ENCODE results near the gene UNC119. TPM values are rescaled to one million over a fixed set of nuclear protein-coding genes. Genes with fewer than 3 reads are reported as not detected.

Gene UNC119
- total RNA-seq, 1 donor from 2014 or later, result 27.7 TPM

GRCh38 chr17:28518578-28518977 lies 33.8 kb downstream of the UNC119 start:
- Mint-ChIP-seq H3K4me3 (ENCODE audit: unreplicated experiment) (no peak overlapping the region), H3K27me3 (ENCODE audit: low read depth, unreplicated experiment) (peaks cover 48% of the 10 kb centered on the region), H3K9me3 (ENCODE audit: unreplicated experiment) (peaks cover 7% of the 10 kb centered on the region), H3K36me3 (ENCODE audit: low read depth, unreplicated experiment) (peaks cover 2% of the 10 kb centered on the region), H3K4me1 (ENCODE audit: low read depth, unreplicated experiment) (no peaks in the 10 kb centered on the region), H3K27ac (ENCODE audit: unreplicated experiment) (no peak overlapping the region)
- H4K20me1 ChIP-seq (ENCODE audit: insufficient read depth, low read length), result no peaks in the 10 kb centered on the region
- H3K79me2 ChIP-seq (ENCODE audit: insufficient read depth, low read length), result no peaks in the 10 kb centered on the region
- no peak overlapping the region for H2AFZ ChIP-seq (ENCODE audit: low read depth, low read length)
- no peak overlapping the region for H3K27ac ChIP-seq (ENCODE audit: low read depth, low read length)
- H3K9ac ChIP-seq (ENCODE audit: low read length), result no peak overlapping the region
- DNase-seq (ENCODE audit: low read depth) (no peak), FAIRE-seq (no peak)
- H3K4me3 ChIP-seq (ENCODE audit: insufficient read depth, low read depth, low read length), result no peak overlapping the region
- TF ChIP-seq EZH2 (IDR thresholded peaks at IDR 0.05; ENCODE audit: insufficient read depth, low read length) (no peak), CTCF (IDR thresholded peaks at IDR 0.05; ENCODE audit: insufficient read depth, low read depth, low read length) (no peak)
- H3K9me3 ChIP-seq (ENCODE audit: insufficient read depth, low read depth, low read length), result no peaks in the 10 kb centered on the region
- peaks cover 9% of the 10 kb centered on the region for H3K27me3 ChIP-seq (ENCODE audit: insufficient read depth, low read length)
- H3K4me2 ChIP-seq (ENCODE audit: low read length), result no peak overlapping the region
- H3K4me1 ChIP-seq (ENCODE audit: insufficient read depth, low read length), result no peaks in the 10 kb centered on the region
- no peaks in the 10 kb centered on the region for H3K36me3 ChIP-seq (ENCODE audit: insufficient read depth, low read length)

DNA sequence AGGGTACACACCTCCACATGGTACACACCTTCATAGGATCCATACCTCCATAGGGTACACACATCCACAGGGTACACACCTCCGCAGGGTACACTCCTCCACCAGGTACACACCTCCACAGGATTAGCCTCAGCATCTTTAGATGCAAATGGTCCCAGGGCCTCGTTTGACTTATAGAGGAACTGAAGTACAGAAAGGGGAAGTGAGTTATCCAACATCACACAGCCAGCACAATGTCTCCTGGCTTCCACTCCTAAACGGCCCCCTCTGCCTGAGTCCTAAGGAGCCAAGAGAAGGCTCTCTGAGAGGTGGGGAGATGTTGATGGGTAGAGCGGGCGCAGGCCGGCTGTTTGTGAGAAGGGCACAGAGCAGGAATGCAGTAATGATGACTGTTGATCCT lies 34.3 kb downstream of the UNC119 start:
- H3K4me2 ChIP-seq (ENCODE audit: low read length), result no peak overlapping the region
- no peak for FAIRE-seq
- peaks cover 13% of the 10 kb centered on the region for H3K27me3 ChIP-seq (ENCODE audit: insufficient read depth, low read length)
- H2AFZ ChIP-seq (ENCODE audit: low read depth, low read length), result no peak overlapping the region
- H3K9me3 Mint-ChIP-seq (ENCODE audit: unreplicated experiment), result peaks cover 7% of the 10 kb centered on the region
- H3K27ac ChIP-seq (ENCODE audit: low read depth, low read length), result no peak overlapping the region
- H3K4me1 Mint-ChIP-seq (ENCODE audit: low read depth, unreplicated experiment), result no peaks in the 10 kb centered on the region
- H3K4me3 Mint-ChIP-seq (ENCODE audit: unreplicated experiment), result no peak overlapping the region
- H4K20me1 ChIP-seq (ENCODE audit: insufficient read depth, low read length), result no peaks in the 10 kb centered on the region
- H3K27me3 Mint-ChIP-seq (ENCODE audit: low read depth, unreplicated experiment), result peaks cover 48% of the 10 kb centered on the region
- no peak for DNase-seq (ENCODE audit: low read depth)
- no peaks in the 10 kb centered on the region for H3K4me1 ChIP-seq (ENCODE audit: insufficient read depth, low read length)
- peaks cover 2% of the 10 kb centered on the region for H3K36me3 Mint-ChIP-seq (ENCODE audit: low read depth, unreplicated experiment)
- H3K36me3 ChIP-seq (ENCODE audit: insufficient read depth, low read length), result no peaks in the 10 kb centered on the region
- H3K4me3 ChIP-seq (ENCODE audit: insufficient read depth, low read depth, low read length), result no peak overlapping the region
- TF ChIP-seq CTCF (IDR thresholded peaks at IDR 0.05; ENCODE audit: insufficient read depth, low read depth, low read length) (no peak), EZH2 (IDR thresholded peaks at IDR 0.05; ENCODE audit: insufficient read depth, low read length) (no peak)
- no peaks in the 10 kb centered on the region for H3K79me2 ChIP-seq (ENCODE audit: insufficient read depth, low read length)
- no peak overlapping the region for H3K9ac ChIP-seq (ENCODE audit: low read length)
- no peak overlapping the region for H3K27ac Mint-ChIP-seq (ENCODE audit: unreplicated experiment)
- H3K9me3 ChIP-seq (ENCODE audit: insufficient read depth, low read depth, low read length), result no peaks in the 10 kb centered on the region

DNA sequence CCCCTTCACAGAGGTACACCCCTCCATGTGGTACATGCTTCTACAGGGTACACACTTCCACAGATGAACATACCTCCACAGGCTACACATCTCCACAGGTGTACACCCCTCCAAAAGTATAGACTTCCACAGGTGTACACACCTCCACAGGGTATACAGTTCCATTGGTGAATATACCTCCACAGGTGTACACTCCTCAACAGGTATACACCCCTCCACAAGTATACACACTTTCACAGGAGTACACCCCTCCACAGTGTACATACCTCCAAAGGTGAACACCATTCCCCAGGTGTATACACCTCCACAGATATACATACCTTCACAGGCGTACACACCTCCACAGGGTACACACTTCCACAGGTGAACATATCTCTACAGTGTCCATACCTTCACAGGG lies 36.9 kb downstream of the UNC119 start:
- FAIRE-seq (no peak), DNase-seq (ENCODE audit: low read depth) (no peak)
- H3K36me3 ChIP-seq (ENCODE audit: insufficient read depth, low read length), result no peaks in the 10 kb centered on the region
- H3K27ac ChIP-seq (ENCODE audit: low read depth, low read length), result no peak overlapping the region
- no peaks in the 10 kb centered on the region for H3K9me3 ChIP-seq (ENCODE audit: insufficient read depth, low read depth, low read length)
- TF ChIP-seq CTCF (IDR thresholded peaks at IDR 0.05; ENCODE audit: insufficient read depth, low read depth, low read length) (no peak), EZH2 (IDR thresholded peaks at IDR 0.05; ENCODE audit: insufficient read depth, low read length) (no peak)
- Mint-ChIP-seq H3K9me3 (ENCODE audit: unreplicated experiment) (peaks cover 7% of the 10 kb centered on the region), H3K4me3 (ENCODE audit: unreplicated experiment) (no peak overlapping the region), H3K27me3 (ENCODE audit: low read depth, unreplicated experiment) (peaks cover 52% of the 10 kb centered on the region), H3K4me1 (ENCODE audit: low read depth, unreplicated experiment) (no peaks in the 10 kb centered on the region), H3K27ac (ENCODE audit: unreplicated experiment) (no peak overlapping the region), H3K36me3 (ENCODE audit: low read depth, unreplicated experiment) (peaks cover 2% of the 10 kb centered on the region)
- no peak overlapping the region for H2AFZ ChIP-seq (ENCODE audit: low read depth, low read length)
- H3K4me2 ChIP-seq (ENCODE audit: low read length), result no peak overlapping the region
- peaks cover 19% of the 10 kb centered on the region for H3K27me3 ChIP-seq (ENCODE audit: insufficient read depth, low read length)
- H3K4me3 ChIP-seq (ENCODE audit: insufficient read depth, low read depth, low read length), result no peak overlapping the region
- H3K4me1 ChIP-seq (ENCODE audit: insufficient read depth, low read length), result no peaks in the 10 kb centered on the region
- no peaks in the 10 kb centered on the region for H4K20me1 ChIP-seq (ENCODE audit: insufficient read depth, low read length)
- H3K79me2 ChIP-seq (ENCODE audit: insufficient read depth, low read length), result no peaks in the 10 kb centered on the region
- H3K9ac ChIP-seq (ENCODE audit: low read length), result no peak overlapping the region
